Measurements from ENCODE around the gene ARL6IP4.

The ARL6IP4 gene

GRCh38 chr12:122988612-122989212 lies 8.2 kb downstream of the ARL6IP4 start:
- Histone ChIP-seq H3K4me3 (no peak overlapping the region), H3K9ac (no peak overlapping the region), H3K27me3 (no peaks in the 10 kb centered on the region), H3K36me3 (peaks cover 78% of the 10 kb centered on the region), H4K20me1 (peaks cover 26% of the 10 kb centered on the region), H3K9me3 (no peaks in the 10 kb centered on the region), H3K4me2 (no peak overlapping the region), H3K27ac (no peak overlapping the region), H3K4me1 (peaks cover 15% of the 10 kb centered on the region)
- TF ChIP-seq Cebpa-rat (IDR thresholded peaks at IDR 0.05): no peak

- no peak overlapping the region for H3K4me3 ChIP-seq
- no peak for TF ChIP-seq Cebpa-rat (IDR thresholded peaks at IDR 0.05)
- peaks cover 72% of the 10 kb centered on the region for H3K36me3 ChIP-seq
- no peak overlapping the region for H3K9ac ChIP-seq
- no peak overlapping the region for H3K4me2 ChIP-seq
- no peaks in the 10 kb centered on the region for H3K27me3 ChIP-seq
- no peak overlapping the region for H3K27ac ChIP-seq
- peaks cover 20% of the 10 kb centered on the region for H4K20me1 ChIP-seq
- peaks cover 9% of the 10 kb centered on the region for H3K4me1 ChIP-seq
- no peaks in the 10 kb centered on the region for H3K9me3 ChIP-seq
These were observed 8.9 kb downstream of the ARL6IP4 start for GRCh38 chr12:122989225-122989839.

GRCh38 chr12:122989874-122990419 lies 9.5 kb downstream of the ARL6IP4 start:
- Histone ChIP-seq H3K27ac (no peak overlapping the region), H3K36me3 (peaks cover 69% of the 10 kb centered on the region), H3K4me3 (no peak overlapping the region), H3K9ac (no peak overlapping the region; the same call in 1 of the 2 replicates), H3K9me3 (no peaks in the 10 kb centered on the region), H3K27me3 (no peaks in the 10 kb centered on the region), H4K20me1 (peaks cover 14% of the 10 kb centered on the region), H3K4me2 (no peak overlapping the region), H3K4me1 (peaks cover 3% of the 10 kb centered on the region; the same call in 1 of the 2 replicates)
- TF ChIP-seq Cebpa-rat (IDR thresholded peaks at IDR 0.05): no peak

GRCh38 chr12:122990561-122990960 lies 10.1 kb downstream of the ARL6IP4 start:
- Histone ChIP-seq H3K27ac (no peak overlapping the region), H3K9ac (no peak overlapping the region; the same call in 1 of the 2 replicates), H3K4me3 (no peak overlapping the region), H3K4me2 (no peak overlapping the region), H3K27me3 (no peaks in the 10 kb centered on the region), H3K36me3 (peaks cover 69% of the 10 kb centered on the region), H3K4me1 (no peaks in the 10 kb centered on the region), H3K9me3 (no peaks in the 10 kb centered on the region), H4K20me1 (peaks cover 8% of the 10 kb centered on the region)
- no peak for TF ChIP-seq Cebpa-rat (IDR thresholded peaks at IDR 0.05)

- Histone ChIP-seq H3K4me2 (no peak overlapping the region), H3K36me3 (peaks cover 68% of the 10 kb centered on the region), H4K20me1 (peaks cover 2% of the 10 kb centered on the region), H3K9me3 (no peaks in the 10 kb centered on the region), H3K9ac (no peak overlapping the region), H3K27me3 (no peaks in the 10 kb centered on the region), H3K4me3 (no peak overlapping the region), H3K27ac (no peak overlapping the region), H3K4me1 (no peaks in the 10 kb centered on the region)
- TF ChIP-seq Cebpa-rat (IDR thresholded peaks at IDR 0.05): no peak
These were observed 10.6 kb downstream of the ARL6IP4 start for GRCh38 chr12:122990961-122991622.

- H3K4me1 ChIP-seq: no peaks in the 10 kb centered on the region
- no peak for TF ChIP-seq Cebpa-rat (IDR thresholded peaks at IDR 0.05)
- peaks cover 1% of the 10 kb centered on the region; the same call in 1 of the 2 replicates for H4K20me1 ChIP-seq
- no peaks in the 10 kb centered on the region for H3K9me3 ChIP-seq
- no peak overlapping the region for H3K4me2 ChIP-seq
- H3K4me3 ChIP-seq: no peak overlapping the region
- peaks cover 68% of the 10 kb centered on the region for H3K36me3 ChIP-seq
- H3K27me3 ChIP-seq: no peaks in the 10 kb centered on the region
- H3K27ac ChIP-seq: no peak overlapping the region
- H3K9ac ChIP-seq: no peak overlapping the region
These were observed 11.3 kb downstream of the ARL6IP4 start for GRCh38 chr12:122991623-122992275.

GRCh38 chr12:122992386-122992785 lies 11.9 kb downstream of the ARL6IP4 start:
- Histone ChIP-seq H3K4me1 (peaks cover under 1% of the 10 kb centered on the region; the same call in 1 of the 2 replicates), H3K27me3 (no peaks in the 10 kb centered on the region), H3K9me3 (no peaks in the 10 kb centered on the region)

GRCh38 chr12:122994140-122994675 lies 13.7 kb downstream of the ARL6IP4 start:
- H3K27me3 ChIP-seq: no peaks in the 10 kb centered on the region
- H3K4me3 ChIP-seq: no peak overlapping the region
- TF ChIP-seq Cebpa-rat (IDR thresholded peaks at IDR 0.05): no peak
- no peak overlapping the region for H3K27ac ChIP-seq
- H4K20me1 ChIP-seq: peaks cover 25% of the 10 kb centered on the region
- H3K4me1 ChIP-seq: peaks cover 9% of the 10 kb centered on the region
- H3K4me2 ChIP-seq: no peak overlapping the region
- H3K9ac ChIP-seq: no peak overlapping the region
- H3K36me3 ChIP-seq: peaks cover 60% of the 10 kb centered on the region; the same call in 1 of the 2 replicates
- no peaks in the 10 kb centered on the region for H3K9me3 ChIP-seq

More at GRCh38 chr12:122992386-122992785, 11.9 kb downstream of the ARL6IP4 start:
- peaks cover 8% of the 10 kb centered on the region for H4K20me1 ChIP-seq
- H3K4me2 ChIP-seq: no peak overlapping the region
- TF ChIP-seq Cebpa-rat (IDR thresholded peaks at IDR 0.05): no peak
- no peak overlapping the region for H3K27ac ChIP-seq
- no peak overlapping the region for H3K9ac ChIP-seq
- H3K4me3 ChIP-seq: no peak overlapping the region
- H3K36me3 ChIP-seq: peaks cover 68% of the 10 kb centered on the region

- Histone ChIP-seq H3K9me3 (no peaks in the 10 kb centered on the region), H3K4me1 (peaks cover 17% of the 10 kb centered on the region), H4K20me1 (peaks cover 32% of the 10 kb centered on the region), H3K4me2 (no peak overlapping the region), H3K36me3 (peaks cover 57% of the 10 kb centered on the region; the same call in 1 of the 2 replicates), H3K27me3 (no peaks in the 10 kb centered on the region), H3K9ac (no peak overlapping the region), H3K4me3 (no peak overlapping the region), H3K27ac (no peak overlapping the region)
- no peak for TF ChIP-seq Cebpa-rat (IDR thresholded peaks at IDR 0.05)
These were observed 14.5 kb downstream of the ARL6IP4 start for GRCh38 chr12:122994781-122995502.

All from BLaER1 (cell line).